ENCODE measurements around the gene ABTB2.

GRCh38 chr11:34261095-34261494 lies 96.7 kb downstream of the ABTB2 start:
- no peak for TF ChIP-seq CTCF (conservative IDR thresholded peaks at IDR 0.05)
- TF ChIP-seq ZFX (IDR thresholded peaks at IDR 0.05): no peak
